Endothelial cell of hepatic sinusoid (primary cell): Measurements from ENCODE around the gene WDR45B.

Experiments used
- in situ Hi-C: cut with HindIII; loops from 2 replicates; pipeline ENCODE4 v1.10.0; 2017; ENCODE audit warnings: low sequenced_read_pairs

Gene WDR45B

GRCh38 chr17:82632451-82632850 is 15.8 kb downstream of the WDR45B start:
- in situ Hi-C loops: no loop called here

GRCh38 chr17:82631544-82631943 is 16.7 kb downstream of the WDR45B start:
- in situ Hi-C loops: no loop called here

GRCh38 chr17:82630212-82630611 is 18.0 kb downstream of the WDR45B start:
- in situ Hi-C loops: no loop called here

- in situ Hi-C loops: no loop called here
These were observed 18.5 kb downstream of the WDR45B start for GRCh38 chr17:82629748-82630147.

- in situ Hi-C loops: no loop called here
These were observed 20.8 kb downstream of the WDR45B start for GRCh38 chr17:82627405-82627804.

- in situ Hi-C loops: no loop called here
These were observed 24.5 kb downstream of the WDR45B start for GRCh38 chr17:82623707-82624106.

- in situ Hi-C loops: no loop called here
These were observed 28.6 kb downstream of the WDR45B start for GRCh38 chr17:82619641-82620040.

- in situ Hi-C loops: no loop called here
These were observed 29.0 kb downstream of the WDR45B start for GRCh38 chr17:82619211-82619610.

- in situ Hi-C loops: no loop called here
These were observed 32.1 kb downstream of the WDR45B start for GRCh38 chr17:82616021-82616711.

- in situ Hi-C loops: no loop called here
These were observed 32.9 kb downstream of the WDR45B start for GRCh38 chr17:82615084-82616020.

- in situ Hi-C loops: no loop called here
These were observed 34.1 kb downstream of the WDR45B start for GRCh38 chr17:82614095-82614631.

- in situ Hi-C loops: no loop called here
These were observed 34.8 kb downstream of the WDR45B start for GRCh38 chr17:82613283-82614094.

- in situ Hi-C loops: no loop called here
These were observed 36.8 kb downstream of the WDR45B start for GRCh38 chr17:82611140-82612058.

- in situ Hi-C loops: no loop called here
These were observed 38.6 kb downstream of the WDR45B start for GRCh38 chr17:82609655-82610054.

GRCh38 chr17:82608816-82609215 is 39.4 kb downstream of the WDR45B start:
- in situ Hi-C loops: no loop called here

- in situ Hi-C loops: no loop called here
These were observed 42.2 kb downstream of the WDR45B start for GRCh38 chr17:82605939-82606600.

- in situ Hi-C loops: no loop called here
These were observed 43.7 kb downstream of the WDR45B start for GRCh38 chr17:82604532-82604931.

- in situ Hi-C loops: no loop called here
These were observed 44.2 kb downstream of the WDR45B start for GRCh38 chr17:82603981-82604448.

GRCh38 chr17:82602986-82603710 is 45.1 kb downstream of the WDR45B start:
- in situ Hi-C loops: no loop called here
